HepG2 (cell line): ENCODE data around the gene TBC1D16. TPM values are rescaled to one million over a fixed set of nuclear protein-coding genes. Genes with fewer than 3 reads are reported as not detected.

ENCODE experiments used
- ASH2L ChIP-seq: fragments of 300-600, 200-600 bp; sonication (generic); IDR thresholded peaks from 2 replicates; pipeline ENCODE4 v1.7.0; 2017; ENCODE audit warnings: low read depth, mild to moderate bottlenecking, moderate library complexity, mixed read lengths, low read length; ENCODE audit not compliant: insufficient read length
- BRD4 ChIP-seq: sonication (generic); formaldehyde crosslinking; IDR thresholded peaks from 2 replicates; pipeline ENCODE4 v1.4.0; 2020; ENCODE audit warnings: missing genetic modification reagents
- CBX2 ChIP-seq, 2 experiments: fragments of 200-600 bp in 1 of 2; sonication (generic); formaldehyde crosslinking in 1 of 2; IDR thresholded peaks; 2 replicates each; pipeline versions ENCODE4 v1.7.0 to v1.8.1; 2018 to 2022; ENCODE audit warnings: low read depth in 2 of 2, low read length in 1 of 2, mild to moderate bottlenecking in 1 of 2, missing genetic modification reagents in 1 of 2
- GFI1 ChIP-seq: sonication (generic); formaldehyde crosslinking; IDR thresholded peaks from 2 replicates; pipeline ENCODE4 v1.5.0; 2020; ENCODE audit warnings: missing genetic modification reagents, mild to moderate bottlenecking, borderline replicate concordance
- HCFC1 ChIP-seq: fragments of 150-350 bp; IDR thresholded peaks from 2 replicates; pipeline ENCODE4 v1.6.1; 2014; ENCODE audit warnings: low read depth, low read length
- HIC2 ChIP-seq: sonication (generic); formaldehyde crosslinking; IDR thresholded peaks from 2 replicates; pipeline ENCODE4 v1.9.0; 2022; ENCODE audit warnings: low read depth, missing genetic modification reagents
- HMG20B ChIP-seq: conservative IDR thresholded peaks from 2 replicates; pipeline ENCODE4 v1.6.1; 2016; ENCODE audit warnings: missing genetic modification reagents, missing compliant biosample characterization
- IRX3 ChIP-seq: sonication (generic); formaldehyde crosslinking; IDR thresholded peaks from 2 replicates; pipeline ENCODE4 v1.8.1; 2023; ENCODE audit warnings: mild to moderate bottlenecking, low read depth, missing genetic modification reagents, borderline replicate concordance
- JARID2 ChIP-seq: sonication (generic); formaldehyde crosslinking; IDR thresholded peaks from 2 replicates; pipeline ENCODE4 v1.8.1; 2023; ENCODE audit warnings: missing genetic modification reagents, inconsistent platforms; ENCODE audit not compliant: insufficient replicate concordance
- MYNN ChIP-seq: sonication (generic); formaldehyde crosslinking; IDR thresholded peaks from 2 replicates; pipeline ENCODE4 v1.4.0; 2020; ENCODE audit warnings: mild to moderate bottlenecking, low read depth, missing genetic modification reagents
- NFE2L2 ChIP-seq: fragments of 150-350 bp; IDR thresholded peaks from 2 replicates; pipeline ENCODE4 v1.6.1; 2014; ENCODE audit warnings: low read length
- NR3C1 ChIP-seq: sonication (generic); formaldehyde crosslinking; IDR thresholded peaks from 2 replicates; pipeline ENCODE4 v1.4.0; 2020; ENCODE audit warnings: missing genetic modification reagents
- PHF21A ChIP-seq: sonication (generic); formaldehyde crosslinking; IDR thresholded peaks from 2 replicates; pipeline ENCODE4 v1.5.0; 2020; ENCODE audit warnings: mild to moderate bottlenecking, missing genetic modification reagents
- PRMT3 ChIP-seq: sonication (generic); formaldehyde crosslinking; IDR thresholded peaks from 2 replicates; pipeline ENCODE4 v1.8.1; 2022; ENCODE audit warnings: low read depth, mild to moderate bottlenecking, moderate library complexity, missing genetic modification reagents, borderline replicate concordance
- RARG ChIP-seq: sonication (generic); formaldehyde crosslinking; IDR thresholded peaks from 2 replicates; pipeline ENCODE4 v1.4.0; 2020; ENCODE audit warnings: low read depth, mild to moderate bottlenecking, missing genetic modification reagents
- SATB2 ChIP-seq: sonication (generic); formaldehyde crosslinking; IDR thresholded peaks from 2 replicates; pipeline ENCODE4 v1.5.0; 2020; ENCODE audit warnings: missing genetic modification reagents
- SNAPC2 ChIP-seq: sonication (generic); formaldehyde crosslinking; IDR thresholded peaks from 2 replicates; pipeline ENCODE4 v1.8.1; 2022; ENCODE audit warnings: mild to moderate bottlenecking, missing genetic modification reagents
- TRIM24 ChIP-seq: sonication (generic); formaldehyde crosslinking; IDR thresholded peaks from 2 replicates; pipeline ENCODE4 v1.8.0; 2022; ENCODE audit warnings: mild to moderate bottlenecking, missing genetic modification reagents
- ZBTB42 ChIP-seq: sonication (generic); formaldehyde crosslinking; IDR thresholded peaks from 2 replicates; pipeline ENCODE4 v1.5.0; 2020; ENCODE audit warnings: mild to moderate bottlenecking, missing genetic modification reagents
- ZNF124 ChIP-seq: sonication (generic); formaldehyde crosslinking; IDR thresholded peaks from 2 replicates; pipeline ENCODE4 v1.4.0; 2020; ENCODE audit warnings: missing genetic modification reagents
- ZNF232 ChIP-seq: sonication (generic); formaldehyde crosslinking; IDR thresholded peaks from 2 replicates; pipeline ENCODE4 v1.4.0; 2020; ENCODE audit warnings: missing genetic modification reagents, borderline replicate concordance
- ZNF484 ChIP-seq: sonication (generic); formaldehyde crosslinking; IDR thresholded peaks from 2 replicates; pipeline ENCODE4 v1.5.1; 2020; ENCODE audit warnings: mild to moderate bottlenecking, low read depth, missing genetic modification reagents, borderline replicate concordance
- ZNF546 ChIP-seq: sonication (generic); formaldehyde crosslinking; conservative IDR thresholded peaks from 2 replicates; pipeline ENCODE4 v1.8.1; 2023; ENCODE audit warnings: mild to moderate bottlenecking, missing genetic modification reagents
- ZNF569 ChIP-seq: sonication (generic); formaldehyde crosslinking; IDR thresholded peaks from 2 replicates; pipeline ENCODE4 v1.5.0; 2020; ENCODE audit warnings: mild to moderate bottlenecking, missing genetic modification reagents, moderate library complexity, borderline replicate concordance
- ZNF761 ChIP-seq: sonication (generic); formaldehyde crosslinking; conservative IDR thresholded peaks from 2 replicates; pipeline ENCODE4 v1.4.0; 2020; ENCODE audit warnings: mild to moderate bottlenecking, missing genetic modification reagents
- polyA plus RNA-seq, 8 experiments: library from polyadenylated mRNA; depleted of rRNA in 3 of 8; stranded (reverse) in 7 of 8; unstranded in 1 of 8; fragments of >200 nt; fragmentation: Illumina TruSeq in 4 of 8; extraction: Trizol in 4 of 8; gene quantifications; 2 replicates each; pipeline versions ENCODE4 v1.2.1 to v1.2.3, GENCODE V29; 2011 to 2016; ENCODE audit warnings: low read depth in 4 of 8, missing spikeins in 1 of 8, mixed read lengths in 1 of 8; ENCODE audit not compliant: insufficient read depth in 1 of 8
- total RNA-seq, 5 experiments: library from RNA; depleted of rRNA; stranded (reverse); fragments of >200 nt; fragmentation: Illumina TruSeq; extraction: Trizol; gene quantifications; 2 replicates each; pipeline ENCODE4 v1.2.3, GENCODE V29; 2016; ENCODE audit warnings: low read depth in 1 of 5
- TF ChIP-seq, protein P1 (sequence below): sonication (generic); formaldehyde crosslinking; IDR thresholded peaks from 2 replicates; pipeline ENCODE4 v1.8.1; 2023; ENCODE audit warnings: mild to moderate bottlenecking, missing genetic modification reagents
- TF ChIP-seq, protein P2 (sequence below): sonication (generic); formaldehyde crosslinking; IDR thresholded peaks from 2 replicates; pipeline ENCODE4 v1.8.0; 2022; ENCODE audit warnings: missing genetic modification reagents, low read depth, mild to moderate bottlenecking, borderline replicate concordance

Gene TBC1D16
- total and polyA plus RNA-seq, 2 of the 13 experiments (the other 11 are each of a cell fraction or from before 2014, with no cell fraction given) = 14.9 to 24.9 TPM

- TF ChIP-seq HIC2 (CRISPR knock-in tag) (peak; percentile 92), HCFC1 (0 out of 2 replicates have a peak, but pooled peaks have one; percentile 9), RARG (CRISPR knock-in tag) (peak; percentile 94), PHF21A (CRISPR knock-in tag) (peak; percentile 100), JARID2 (CRISPR knock-in tag) (no peak), HMG20B (CRISPR knock-in tag) (peak; percentile 88), ZBTB42 (peak; percentile 66; the same call in 1 of the 2 replicates), PRMT3 (CRISPR knock-in tag) (peak; percentile 76; the same call in 1 of the 2 replicates), BRD4 (peak; percentile 88; the same call in 1 of the 2 replicates), IRX3 (CRISPR knock-in tag) (no peak; the same call in 1 of the 2 replicates), CBX2 (IDR thresholded peaks at IDR 0.05; ENCODE audit: low read depth, low read length) (no peak), CBX2 (CRISPR knock-in tag; IDR thresholded peaks at IDR 0.05; ENCODE audit: low read depth) (no peak), MYNN (no peak; the same call in 1 of the 2 replicates), ASH2L (peak; percentile 64), GFI1 (CRISPR knock-in tag) (peak; percentile 68; the same call in 1 of the 2 replicates), ZNF546 (CRISPR knock-in tag) (peak; percentile 75), ZNF484 (CRISPR knock-in tag) (no peak), TRIM24 (peak; percentile 86; the same call in 1 of the 2 replicates), NFE2L2 (no peak; the same call in 1 of the 2 replicates), SNAPC2 (peak; percentile 97), ZNF569 (CRISPR knock-in tag) (no peak; the same call in 1 of the 2 replicates), ZNF232 (CRISPR knock-in tag) (peak; percentile 90; the same call in 1 of the 2 replicates), SATB2 (CRISPR knock-in tag) (peak; percentile 93), ZNF124 (peak; percentile 98), ZNF761 (CRISPR knock-in tag) (peak; percentile 95; the same call in 1 of the 2 replicates), NR3C1 (CRISPR knock-in tag) (no peak)
- TF ChIP-seq, protein P1, sequence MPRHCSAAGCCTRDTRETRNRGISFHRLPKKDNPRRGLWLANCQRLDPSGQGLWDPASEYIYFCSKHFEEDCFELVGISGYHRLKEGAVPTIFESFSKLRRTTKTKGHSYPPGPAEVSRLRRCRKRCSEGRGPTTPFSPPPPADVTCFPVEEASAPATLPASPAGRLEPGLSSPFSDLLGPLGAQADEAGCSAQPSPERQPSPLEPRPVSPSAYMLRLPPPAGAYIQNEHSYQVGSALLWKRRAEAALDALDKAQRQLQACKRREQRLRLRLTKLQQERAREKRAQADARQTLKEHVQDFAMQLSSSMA (CRISPR knock-in tag) = peak; percentile 86; the same call in 1 of the 2 replicates
- TF ChIP-seq, protein P2, sequence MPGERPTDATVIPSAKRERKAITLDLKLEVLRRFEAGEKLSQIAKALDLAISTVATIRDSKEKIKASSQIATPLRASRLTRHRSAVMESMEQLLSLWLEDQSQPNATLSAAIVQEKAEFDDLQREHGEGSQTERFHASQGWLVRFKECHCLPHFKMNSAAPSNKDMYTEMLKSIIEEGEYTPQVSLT (CRISPR knock-in tag) = peak; percentile 67; the same call in 1 of the 2 replicates
Observed at GRCh38 chr17:79993390-79994227, 42.1 kb downstream of the TBC1D16 start (continued).
